Measurements from ENCODE around the gene EIF2A. TPM values are rescaled to one million over a fixed set of nuclear protein-coding genes. Genes with fewer than 3 reads are reported as not detected.

Gene EIF2A
- polyA plus RNA-seq, 3 donors: 48.5 to 88.7 (median 50.8) TPM

- Histone ChIP-seq H3K4me2 (replicated peaks; ENCODE audit: extremely low read depth, low read length, poor library complexity, severe bottlenecking) (no peak overlapping the region), H4K20me1 (ENCODE audit: insufficient read depth, low read length) (no peaks in the 10 kb centered on the region), H3K79me2 (ENCODE audit: insufficient read depth, low read length) (no peaks in the 10 kb centered on the region), H3K27me3 (ENCODE audit: control insufficient read depth in 2 of 2, insufficient read depth in 2 of 2, low read length in 2 of 2) (peaks cover 0 to 2% of the 10 kb centered on the region in 2 donors), H3K9ac (ENCODE audit: insufficient read depth, low read length, poor library complexity, severe bottlenecking) (no peak overlapping the region), H3K27ac (ENCODE audit: low read depth in 1 of 2, low read length in 2 of 2) (no peak overlapping the region), H3K4me3 (replicated peaks in 1 of 3; ENCODE audit: low read depth in 2 of 3, low read length in 3 of 3) (no peak overlapping the region), H2AFZ (ENCODE audit: insufficient read depth, low read depth, low read length, poor library complexity, severe bottlenecking) (no peak overlapping the region), H3K9me3 (replicated peaks in 1 of 2; ENCODE audit: control insufficient read depth in 1 of 2, insufficient read depth in 1 of 2, low read length in 2 of 2) (no peaks in the 10 kb centered on the region), H3K4me1 (ENCODE audit: control insufficient read depth in 1 of 2, insufficient read depth in 2 of 2, low read length in 2 of 2) (no peaks in the 10 kb centered on the region), H3K36me3 (replicated peaks in 1 of 2; ENCODE audit: control insufficient read depth in 1 of 2, insufficient read depth in 2 of 2, low read length in 2 of 2) (no peaks in the 10 kb centered on the region)
- 100% methylated on average over 1 of the region's 3 CpGs for WGBS (ENCODE audit: insufficient coverage)
- Mint-ChIP-seq H3K4me3 (no peak overlapping the region), H3K4me1 (no peaks in the 10 kb centered on the region), H3K27me3 (ENCODE audit: low read depth in 3 of 3) (peaks cover 0 to 3% (median 0%) of the 10 kb centered on the region in 3 donors), H3K27ac (no peak overlapping the region), H3K9me3 (peaks cover 0 to 16% (median 2%) of the 10 kb centered on the region in 7 donors), H3K36me3 (no peaks in the 10 kb centered on the region)
- intact Hi-C loops (cut with micrococcal nuclease): no loop called here
- TF ChIP-seq, protein P1, sequence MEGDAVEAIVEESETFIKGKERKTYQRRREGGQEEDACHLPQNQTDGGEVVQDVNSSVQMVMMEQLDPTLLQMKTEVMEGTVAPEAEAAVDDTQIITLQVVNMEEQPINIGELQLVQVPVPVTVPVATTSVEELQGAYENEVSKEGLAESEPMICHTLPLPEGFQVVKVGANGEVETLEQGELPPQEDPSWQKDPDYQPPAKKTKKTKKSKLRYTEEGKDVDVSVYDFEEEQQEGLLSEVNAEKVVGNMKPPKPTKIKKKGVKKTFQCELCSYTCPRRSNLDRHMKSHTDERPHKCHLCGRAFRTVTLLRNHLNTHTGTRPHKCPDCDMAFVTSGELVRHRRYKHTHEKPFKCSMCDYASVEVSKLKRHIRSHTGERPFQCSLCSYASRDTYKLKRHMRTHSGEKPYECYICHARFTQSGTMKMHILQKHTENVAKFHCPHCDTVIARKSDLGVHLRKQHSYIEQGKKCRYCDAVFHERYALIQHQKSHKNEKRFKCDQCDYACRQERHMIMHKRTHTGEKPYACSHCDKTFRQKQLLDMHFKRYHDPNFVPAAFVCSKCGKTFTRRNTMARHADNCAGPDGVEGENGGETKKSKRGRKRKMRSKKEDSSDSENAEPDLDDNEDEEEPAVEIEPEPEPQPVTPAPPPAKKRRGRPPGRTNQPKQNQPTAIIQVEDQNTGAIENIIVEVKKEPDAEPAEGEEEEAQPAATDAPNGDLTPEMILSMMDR (IDR thresholded peaks at IDR 0.05): no peak
- DNase-seq: no peak
Observed at GRCh38 chr3:150519026-150519425, 27.6 kb upstream of the EIF2A start.

- peak overlapping the region in 3 of 7 donors; percentile 37 to 74 (median 54) for H3K27ac Mint-ChIP-seq
- H3K27me3 ChIP-seq (ENCODE audit: control insufficient read depth in 2 of 2, insufficient read depth in 2 of 2, low read length in 2 of 2): peaks cover 0 to 2% of the 10 kb centered on the region in 2 donors
- no peaks in the 10 kb centered on the region for H3K9me3 ChIP-seq (replicated peaks in 1 of 2; ENCODE audit: control insufficient read depth in 1 of 2, insufficient read depth in 1 of 2, low read length in 2 of 2)
- no peaks in the 10 kb centered on the region for H3K36me3 ChIP-seq (replicated peaks in 1 of 2; ENCODE audit: control insufficient read depth in 1 of 2, insufficient read depth in 2 of 2, low read length in 2 of 2)
- no peak overlapping the region for H3K4me2 ChIP-seq (replicated peaks; ENCODE audit: extremely low read depth, low read length, poor library complexity, severe bottlenecking)
- H3K27ac ChIP-seq (ENCODE audit: low read depth in 1 of 2, low read length in 2 of 2): no peak overlapping the region
- H3K9ac ChIP-seq (ENCODE audit: insufficient read depth, low read length, poor library complexity, severe bottlenecking): no peak overlapping the region
- no peak for DNase-seq
- H3K4me3 ChIP-seq (replicated peaks in 1 of 3; ENCODE audit: low read depth in 2 of 3, low read length in 3 of 3): no peak overlapping the region
- H3K4me1 Mint-ChIP-seq: no peaks in the 10 kb centered on the region
- TF ChIP-seq, protein P1 (IDR thresholded peaks at IDR 0.05): no peak
- H2AFZ ChIP-seq (ENCODE audit: insufficient read depth, low read depth, low read length, poor library complexity, severe bottlenecking): no peak overlapping the region
- H3K4me3 Mint-ChIP-seq: peak overlapping the region in 1 of 2 donors; percentile 1
- peaks cover 0 to 3% (median 0%) of the 10 kb centered on the region in 3 donors for H3K27me3 Mint-ChIP-seq (ENCODE audit: low read depth in 3 of 3)
- WGBS (ENCODE audit: insufficient coverage): 86% methylated on average over 15 of the region's 24 CpGs
- no peaks in the 10 kb centered on the region for H3K4me1 ChIP-seq (ENCODE audit: control insufficient read depth in 1 of 2, insufficient read depth in 2 of 2, low read length in 2 of 2)
- no peaks in the 10 kb centered on the region for H3K79me2 ChIP-seq (ENCODE audit: insufficient read depth, low read length)
- intact Hi-C loops (cut with micrococcal nuclease): loop anchor here in 1 of 2 donors (10.0 kb wide), 1 partner anchor 344 kb away; no protein-coding TSS in a partner anchor
- peaks cover 0 to 13% (median 2%) of the 10 kb centered on the region in 7 donors for H3K9me3 Mint-ChIP-seq
- H4K20me1 ChIP-seq (ENCODE audit: insufficient read depth, low read length): no peaks in the 10 kb centered on the region
- H3K36me3 Mint-ChIP-seq: no peaks in the 10 kb centered on the region
Observed at GRCh38 chr3:150520408-150520807, 26.2 kb upstream of the EIF2A start.
